Panc1 (cell line): ENCODE data around the gene NPHP4. TPM values are rescaled to one million over a fixed set of nuclear protein-coding genes. Genes with fewer than 3 reads are reported as not detected.

Source experiments
- ATAC-seq: fragments of 200-7000 bp; cut with Tn5 transposase; 2 replicates; pipeline ENCODE4 v1.9.1; 2020; ENCODE audit warnings: mild to moderate bottlenecking, moderate library complexity
- BruUV-seq: library from RNA; stranded (reverse); fragments of 400-500 nt; replicated peaks from 2 replicates; lab custom pipeline; 2021; lab: Mats Ljungman, UMichigan
- CTCF ChIA-PET: fragments of 300-600 bp; sonication (Branson Sonifier 250); formaldehyde crosslinking; loops from one replicate; lab custom pipeline; 2022; ENCODE audit warnings: antibody characterized with exemption; lab: Charles Lee
- POLR2A ChIA-PET: fragments of 300-600 bp; sonication (Branson Sonifier 250); formaldehyde crosslinking; loops from one replicate; lab custom pipeline; 2022; ENCODE audit warnings: antibody characterized with exemption; lab: Charles Lee
- DNase-seq: peaks from one replicate; pipeline ENCODE4 v3.0.0-alpha.2; 2010; ENCODE audit warnings: low read depth, low spot score
- H3K27ac ChIP-seq: 2 replicates; pipeline ENCODE4 v1.5.1; 2011; ENCODE audit warnings: mild to moderate bottlenecking, low read length, inconsistent platforms
- H3K27me3 ChIP-seq: fragments of 200-500 bp; sonication (Bioruptor generic); 2 replicates; pipeline ENCODE4 v1.6.0; 2014; ENCODE audit warnings: low read length, inconsistent platforms; ENCODE audit not compliant: control insufficient read depth, insufficient read depth
- H3K36me3 ChIP-seq: fragments of 200-500 bp; sonication (Bioruptor generic); 2 replicates; pipeline ENCODE4 v1.5.1; 2014; ENCODE audit warnings: inconsistent platforms, mild to moderate bottlenecking, low read length, moderate library complexity; ENCODE audit not compliant: control insufficient read depth, insufficient read depth
- H3K4me1 ChIP-seq: 2 replicates; pipeline ENCODE4 v1.5.1; 2011; ENCODE audit warnings: inconsistent platforms, mild to moderate bottlenecking, low read length, moderate library complexity; ENCODE audit not compliant: control insufficient read depth, insufficient read depth
- H3K4me3 ChIP-seq, 2 experiments: 2 replicates each; pipeline ENCODE4 v1.5.1; 2011 to 2012; ENCODE audit warnings: low read depth in 2 of 2, low read length in 2 of 2, mild to moderate bottlenecking in 2 of 2, inconsistent platforms in 1 of 2, moderate library complexity in 1 of 2
- H3K9me3 ChIP-seq: fragments of 200-500 bp; sonication (Bioruptor generic); 2 replicates; pipeline ENCODE4 v1.5.1; 2014; ENCODE audit warnings: low read depth, mild to moderate bottlenecking, inconsistent platforms, low read length, moderate library complexity; ENCODE audit not compliant: control insufficient read depth, insufficient read depth
- CTCF ChIP-seq: fragments of 450-650 bp; IDR thresholded peaks from 2 replicates; pipeline ENCODE4 v1.5.1; 2017; ENCODE audit warnings: mild to moderate bottlenecking
- POLR2AphosphoS5 ChIP-seq: IDR thresholded peaks from 2 replicates; pipeline ENCODE4 v1.6.1; 2012; ENCODE audit warnings: mild to moderate bottlenecking, low read depth, low read length, moderate library complexity
- REST ChIP-seq, 2 experiments: IDR thresholded peaks; 2 replicates each; pipeline ENCODE4 v1.6.1; 2011 to 2012; ENCODE audit warnings: low read depth in 2 of 2, control low read depth in 1 of 2, low read length in 1 of 2, mild to moderate bottlenecking in 1 of 2, moderate library complexity in 1 of 2; ENCODE audit not compliant: insufficient read depth in 1 of 2
- SIN3A ChIP-seq: IDR thresholded peaks from 2 replicates; pipeline ENCODE4 v1.6.1; 2012; ENCODE audit warnings: low read depth, mild to moderate bottlenecking, low read length, moderate library complexity, borderline replicate concordance; ENCODE audit not compliant: insufficient read depth
- TCF7L2 ChIP-seq: IDR thresholded peaks from 2 replicates; pipeline ENCODE4 v1.6.1; 2011; ENCODE audit warnings: mild to moderate bottlenecking, low read depth, low read length, inconsistent platforms
- in situ Hi-C: cut with HindIII; loops from 2 replicates; pipeline ENCODE4 v1.10.0; 2016; ENCODE audit warnings: low sequenced_read_pairs, low pct_unique_long_range_greater_than_20kb
- intact Hi-C: fragments of 100-400 bp; cut with micrococcal nuclease; formaldehyde crosslinking; loops from one replicate; pipeline ENCODE4 v1.10.0; 2022; ENCODE audit not compliant: unreplicated experiment
- total RNA-seq: library from RNA; stranded (reverse); gene quantifications from one replicate; pipeline ENCODE4 v1.2.1, GENCODE V29; 2021; ENCODE audit not compliant: unreplicated experiment

NPHP4 gene
- total RNA-seq, 1 experiment from 2014 or later: 20.1 TPM

GRCh38 chr1:5820026-5820421 lies 172.2 kb downstream of the NPHP4 start:
- no peaks in the 10 kb centered on the region for H3K4me1 ChIP-seq
- no peaks in the 10 kb centered on the region for H3K36me3 ChIP-seq
- no peak overlapping the region for H3K27ac ChIP-seq
- ChIA-PET CTCF (no interaction called here), POLR2A (no interaction called here)
- BruUV-seq: no TSS peak
- ATAC-seq (no peak; the same call in 1 of the 2 replicates), DNase-seq (no peak)
- no peaks in the 10 kb centered on the region for H3K9me3 ChIP-seq
- in situ Hi-C loops (no loop called here), intact Hi-C loops (no loop called here)
- no peak for TF ChIP-seq SIN3A
- no peak for TF ChIP-seq POLR2AphosphoS5
- no peak for TF ChIP-seq TCF7L2
- TF ChIP-seq REST (IDR thresholded peaks at IDR 0.05; ENCODE audit: insufficient read depth in 1 of 2, low read depth in 2 of 2, low read length in 1 of 2): no peak
- no peak for TF ChIP-seq CTCF
- H3K27me3 ChIP-seq: peaks cover 6% of the 10 kb centered on the region
- H3K4me3 ChIP-seq: no peak overlapping the region

DNA sequence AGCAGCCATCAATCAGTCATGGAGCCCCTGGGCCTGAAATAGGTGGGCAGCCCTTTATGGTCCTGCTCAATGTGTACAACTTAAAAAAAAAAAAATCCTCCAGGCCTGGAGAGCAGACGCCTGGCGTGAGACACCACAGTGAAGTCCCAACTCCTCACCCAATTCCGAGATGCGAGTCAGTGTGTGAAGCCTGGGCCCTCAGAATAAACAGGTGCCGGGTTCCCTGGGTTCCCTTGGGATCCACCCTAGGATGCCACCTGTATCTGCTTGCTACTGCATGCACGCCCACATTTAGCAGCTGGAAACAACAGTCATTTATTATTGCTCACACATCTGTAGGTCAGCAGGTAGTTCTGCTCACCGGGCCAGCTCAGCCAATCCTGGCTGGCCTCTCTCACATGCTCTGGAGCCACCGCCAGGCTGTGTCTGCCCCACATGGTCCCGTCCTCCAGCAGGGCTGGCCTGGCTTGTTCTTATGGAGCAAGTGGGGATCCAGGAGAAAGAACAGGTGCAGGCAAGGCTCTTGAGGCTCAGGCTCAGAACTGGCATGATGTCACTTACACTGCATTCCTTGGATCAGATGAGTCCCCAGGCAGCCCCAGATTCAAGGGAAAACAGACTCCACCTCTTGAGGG lies 172.7 kb downstream of the NPHP4 start:
- POLR2A ChIA-PET: no interaction called here
- no peak; the same call in 1 of the 2 replicates for ATAC-seq
- intact Hi-C loops: no loop called here
- H3K27ac ChIP-seq: no peak overlapping the region
- peaks cover 6% of the 10 kb centered on the region for H3K27me3 ChIP-seq
- DNase-seq: no peak
- TF ChIP-seq POLR2AphosphoS5 (no peak), REST (IDR thresholded peaks at IDR 0.05; ENCODE audit: insufficient read depth in 1 of 2, low read depth in 2 of 2, low read length in 1 of 2) (no peak), CTCF (no peak), SIN3A (no peak), TCF7L2 (no peak)
- no peaks in the 10 kb centered on the region for H3K4me1 ChIP-seq
- no TSS peak for BruUV-seq
- H3K9me3 ChIP-seq: no peaks in the 10 kb centered on the region
- CTCF ChIA-PET: no interaction called here
- H3K4me3 ChIP-seq: no peak overlapping the region
- in situ Hi-C loops: no loop called here
- H3K36me3 ChIP-seq: no peaks in the 10 kb centered on the region
